GM06990 (cell line): ENCODE results near the gene ARHGAP27.

Source experiments
- DNase-seq: peaks from one replicate; pipeline ENCODE4 v3.0.0-alpha.2; 2011; ENCODE audit not compliant: insufficient read length; ENCODE audit errors: extremely low read depth
- H3K27me3 ChIP-seq: replicated peaks from 2 replicates; pipeline ENCODE4 v1.6.0; 2011; ENCODE audit warnings: low read length; ENCODE audit not compliant: control insufficient read depth, insufficient read depth
- H3K36me3 ChIP-seq: 2 replicates; pipeline ENCODE4 v1.5.1; 2011; ENCODE audit warnings: low read length; ENCODE audit not compliant: control insufficient read depth, insufficient read depth
- H3K4me3 ChIP-seq: replicated peaks from 2 replicates; pipeline ENCODE4 v1.5.1; 2011; ENCODE audit warnings: low read depth, mild to moderate bottlenecking, control low read depth, low read length
- TF ChIP-seq, protein P1 (sequence below): IDR thresholded peaks from 2 replicates; pipeline ENCODE4 v1.5.1; 2011; ENCODE audit warnings: low read length, control low read depth, mild to moderate bottlenecking, inconsistent platforms; ENCODE audit not compliant: insufficient read depth, poor library complexity, severe bottlenecking

The ARHGAP27 gene

DNA sequence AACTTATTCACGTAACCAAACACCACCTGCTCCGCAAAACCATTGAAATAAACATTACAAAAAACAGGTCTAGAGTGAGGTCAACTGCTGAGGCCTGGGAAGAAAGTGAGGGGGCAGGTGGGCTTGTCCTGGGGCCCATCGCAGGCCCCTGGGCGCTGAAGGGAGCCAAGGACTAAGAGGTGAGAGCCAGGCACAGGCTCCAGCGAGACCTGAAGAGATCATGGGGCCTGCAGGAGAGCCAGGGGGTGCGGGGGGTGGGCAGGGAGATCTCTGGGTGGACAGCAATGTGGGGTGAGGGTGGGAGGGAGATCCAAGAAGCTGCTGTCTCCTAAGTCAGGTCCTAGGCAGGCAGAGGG lies 7.9 kb downstream of the ARHGAP27 start:
- no peaks in the 10 kb centered on the region for H3K36me3 ChIP-seq
- no peak for DNase-seq
- no peak overlapping the region for H3K4me3 ChIP-seq
- no peaks in the 10 kb centered on the region for H3K27me3 ChIP-seq
- TF ChIP-seq, protein P1, sequence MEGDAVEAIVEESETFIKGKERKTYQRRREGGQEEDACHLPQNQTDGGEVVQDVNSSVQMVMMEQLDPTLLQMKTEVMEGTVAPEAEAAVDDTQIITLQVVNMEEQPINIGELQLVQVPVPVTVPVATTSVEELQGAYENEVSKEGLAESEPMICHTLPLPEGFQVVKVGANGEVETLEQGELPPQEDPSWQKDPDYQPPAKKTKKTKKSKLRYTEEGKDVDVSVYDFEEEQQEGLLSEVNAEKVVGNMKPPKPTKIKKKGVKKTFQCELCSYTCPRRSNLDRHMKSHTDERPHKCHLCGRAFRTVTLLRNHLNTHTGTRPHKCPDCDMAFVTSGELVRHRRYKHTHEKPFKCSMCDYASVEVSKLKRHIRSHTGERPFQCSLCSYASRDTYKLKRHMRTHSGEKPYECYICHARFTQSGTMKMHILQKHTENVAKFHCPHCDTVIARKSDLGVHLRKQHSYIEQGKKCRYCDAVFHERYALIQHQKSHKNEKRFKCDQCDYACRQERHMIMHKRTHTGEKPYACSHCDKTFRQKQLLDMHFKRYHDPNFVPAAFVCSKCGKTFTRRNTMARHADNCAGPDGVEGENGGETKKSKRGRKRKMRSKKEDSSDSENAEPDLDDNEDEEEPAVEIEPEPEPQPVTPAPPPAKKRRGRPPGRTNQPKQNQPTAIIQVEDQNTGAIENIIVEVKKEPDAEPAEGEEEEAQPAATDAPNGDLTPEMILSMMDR = no peak

DNA sequence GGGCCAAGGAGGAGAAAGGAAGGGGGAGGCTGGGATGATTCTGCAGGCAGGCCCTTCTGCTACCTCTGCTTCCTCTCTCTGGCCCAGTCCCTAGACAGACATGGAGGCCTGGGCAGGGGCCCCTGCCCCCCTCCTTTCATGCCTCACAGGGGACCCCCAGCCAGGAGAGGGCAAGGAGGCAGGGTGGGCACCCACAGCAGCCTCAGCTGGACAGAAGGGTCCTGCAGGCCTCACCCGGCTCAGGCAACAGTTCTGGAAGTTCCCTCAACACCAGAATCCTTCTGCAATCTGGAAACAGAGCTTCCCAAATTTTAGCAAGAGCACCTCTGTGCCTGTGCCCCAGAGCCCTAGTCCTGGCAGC lies 8.7 kb downstream of the ARHGAP27 start:
- Histone ChIP-seq H3K4me3 (no peak overlapping the region), H3K36me3 (no peaks in the 10 kb centered on the region), H3K27me3 (no peaks in the 10 kb centered on the region)
- DNase-seq = no peak
- TF ChIP-seq, protein P1 = no peak

DNA sequence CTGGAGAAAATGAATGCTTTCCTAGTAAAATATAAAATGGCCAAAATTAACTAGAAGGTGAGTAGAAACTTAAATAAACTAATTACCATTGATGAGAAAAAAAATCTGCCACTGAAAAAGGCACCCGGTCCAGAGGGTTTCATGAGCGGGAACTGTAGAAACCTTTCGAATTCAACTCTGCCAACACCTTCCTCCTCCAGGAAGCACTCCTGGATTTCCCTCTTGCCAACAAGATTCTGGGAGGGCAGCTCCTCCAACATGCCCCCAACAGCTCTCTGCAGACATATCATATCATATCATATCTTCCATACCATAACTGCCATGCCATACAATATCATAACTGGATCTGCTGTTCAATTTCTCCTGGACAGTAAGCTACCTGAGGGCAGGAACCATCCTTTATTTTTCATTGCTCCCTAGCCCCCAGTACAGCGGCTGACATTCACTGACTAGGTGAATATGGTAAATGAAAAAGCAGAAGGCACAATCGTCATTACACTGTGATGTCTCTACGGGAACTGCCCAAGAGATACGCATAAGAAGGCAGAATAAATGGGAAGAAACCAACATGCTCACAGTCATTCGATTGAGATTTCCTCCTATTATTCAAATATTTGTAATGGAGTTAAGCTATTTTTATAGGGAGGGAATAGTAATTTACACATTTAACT lies 9.2 kb downstream of the ARHGAP27 start:
- Histone ChIP-seq H3K27me3 (no peaks in the 10 kb centered on the region), H3K36me3 (no peaks in the 10 kb centered on the region), H3K4me3 (no peak overlapping the region)
- TF ChIP-seq, protein P1 = no peak
- DNase-seq = no peak

DNA sequence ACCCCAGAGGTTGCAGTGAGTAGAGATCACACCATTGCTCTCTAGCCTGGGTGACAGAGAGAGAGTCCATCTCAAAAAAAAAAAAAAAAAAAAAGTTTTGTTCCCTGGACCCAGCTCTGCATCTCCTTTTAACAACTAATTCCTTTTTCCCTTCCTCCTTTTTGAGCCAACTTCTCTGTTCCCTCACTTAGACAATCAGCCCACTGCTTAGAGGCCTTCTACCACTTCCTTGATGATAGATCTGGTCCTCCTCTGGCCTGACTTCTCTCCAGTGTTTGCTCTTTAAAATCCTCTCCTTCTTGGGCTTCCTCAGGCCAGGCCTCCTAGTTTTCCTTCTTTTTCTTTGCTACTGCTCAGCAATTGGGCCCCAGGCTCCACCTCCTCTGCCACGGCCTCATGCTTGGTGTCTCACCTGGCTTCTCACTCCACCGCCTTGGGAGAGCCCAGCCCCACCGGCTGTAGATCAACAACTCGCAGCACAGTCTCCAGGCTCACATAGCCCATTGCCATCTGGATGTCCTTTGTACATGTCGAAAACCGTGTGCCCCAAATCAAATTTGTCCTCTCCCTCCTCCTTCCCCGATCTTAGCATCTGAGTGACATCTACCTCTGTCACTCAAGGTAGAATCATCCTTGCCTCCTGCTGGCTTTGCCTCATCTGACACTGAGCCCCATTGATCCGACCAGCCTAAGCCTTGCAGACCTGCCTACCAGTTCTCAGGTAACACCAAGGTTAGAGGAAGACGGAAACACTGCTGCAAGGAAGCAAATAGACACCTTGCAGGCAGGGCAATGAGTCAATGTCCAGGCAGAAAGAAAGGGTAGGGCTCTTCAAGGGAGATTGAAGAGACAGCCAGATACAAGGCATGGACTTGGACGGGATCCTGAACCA lies 17.4 kb downstream of the ARHGAP27 start:
- no peak overlapping the region for H3K4me3 ChIP-seq

DNA sequence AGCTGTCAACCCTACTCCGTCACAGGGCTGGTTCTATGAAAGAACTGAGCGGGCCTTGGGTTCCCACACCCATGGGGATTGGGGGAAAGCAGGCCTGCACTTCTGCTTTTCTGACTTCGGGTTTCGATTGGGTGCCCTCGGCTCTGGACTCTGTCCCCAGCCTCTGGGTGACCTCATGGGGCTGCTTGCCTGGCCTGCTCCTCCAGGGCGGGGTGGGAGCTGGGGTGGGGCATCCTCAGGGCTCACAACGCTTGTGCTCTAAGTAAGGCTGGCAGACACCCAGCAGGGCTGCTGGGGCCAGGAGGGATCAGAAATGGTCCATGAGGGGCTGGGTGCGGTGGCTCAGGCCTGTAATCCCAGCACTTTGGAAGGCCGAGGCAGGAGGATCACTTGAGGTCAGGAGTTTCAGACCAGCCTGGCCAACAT lies 19.2 kb downstream of the ARHGAP27 start:
- Histone ChIP-seq H3K27me3 (no peaks in the 10 kb centered on the region), H3K4me3 (no peak overlapping the region), H3K36me3 (no peaks in the 10 kb centered on the region)
- DNase-seq = no peak
- TF ChIP-seq, protein P1 = no peak

More for the DNA sequence above, 17.4 kb downstream of the ARHGAP27 start:
- no peaks in the 10 kb centered on the region for H3K27me3 ChIP-seq
- no peak for DNase-seq
- TF ChIP-seq, protein P1 = no peak
- no peaks in the 10 kb centered on the region for H3K36me3 ChIP-seq
